ENCODE measurements around the gene GARIN5B. TPM values are rescaled to one million over a fixed set of nuclear protein-coding genes. Genes with fewer than 3 reads are reported as not detected.
A peak's percentile ranks its signal among the peaks of the same experiment; 100 is the strongest.

GARIN5B gene
- total RNA-seq, 1 experiment from 2014 or later, result not detected

DNA sequence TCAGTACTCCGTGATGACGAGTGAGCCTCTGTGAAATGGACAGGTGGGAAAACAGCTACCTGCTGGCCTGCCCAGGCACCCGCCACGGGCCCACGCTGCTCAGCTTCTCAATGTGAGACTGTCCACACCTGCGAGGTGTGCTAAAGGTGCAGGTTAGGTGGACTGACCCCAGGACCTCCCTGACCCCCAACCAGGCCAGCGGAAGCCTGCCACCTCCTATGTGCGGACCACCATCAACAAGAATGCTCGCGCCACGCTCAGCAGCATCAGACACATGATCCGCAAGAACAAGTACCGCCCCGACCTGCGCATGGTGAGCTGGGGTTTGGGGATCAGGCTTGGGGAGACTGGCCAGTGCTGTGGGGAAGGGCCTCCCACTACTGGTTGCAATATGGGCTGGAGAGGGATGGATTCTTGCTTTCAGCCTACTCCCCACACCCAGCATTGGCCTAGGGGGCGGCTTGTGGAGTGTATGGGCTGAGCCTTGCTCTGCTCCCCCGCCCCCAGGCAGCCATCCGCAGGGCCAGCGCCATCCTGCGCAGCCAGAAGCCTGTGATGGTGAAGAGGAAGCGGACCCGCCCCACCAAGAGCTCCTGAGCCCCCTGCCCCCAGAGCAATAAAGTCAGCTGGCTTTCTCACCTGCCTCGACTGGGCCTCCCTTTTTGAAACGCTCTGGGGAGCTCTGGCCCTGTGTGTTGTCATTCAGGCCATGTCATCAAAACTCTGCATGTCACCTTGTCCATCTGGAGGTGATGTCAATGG is 24.9 kb upstream of the GARIN5B start:
- H3K27me3 Mint-ChIP-seq (ENCODE audit: low read depth), result peaks cover 5% of the 10 kb centered on the region; the same call in 1 of the 2 replicates

DNA sequence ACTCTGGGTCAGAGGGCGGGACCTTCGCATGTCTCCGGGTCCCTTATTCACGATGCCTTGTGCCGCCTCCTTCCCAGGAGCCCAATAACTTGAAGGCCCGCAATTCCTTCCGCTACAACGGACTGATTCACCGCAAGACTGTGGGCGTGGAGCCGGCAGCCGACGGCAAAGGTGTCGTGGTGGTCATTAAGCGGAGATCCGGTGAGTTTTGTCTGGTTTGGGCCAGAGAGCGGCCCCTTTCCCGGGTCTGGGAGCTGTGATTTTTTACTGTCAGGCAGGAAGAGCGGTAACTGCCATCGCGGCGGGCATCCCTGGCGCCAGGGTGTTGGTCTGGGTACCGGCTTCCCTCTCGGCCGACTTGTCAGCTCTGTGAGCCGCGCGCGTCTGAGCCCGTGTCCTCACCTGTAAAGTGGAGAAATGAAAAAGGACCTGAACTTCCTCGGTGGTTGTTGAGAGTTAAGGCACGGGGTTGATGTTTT is 23.5 kb upstream of the GARIN5B start:
- DNase-seq (ENCODE audit: low spot score), result no peak
- Mint-ChIP-seq H3K27me3 (ENCODE audit: low read depth) (peaks cover 17% of the 10 kb centered on the region), H3K9me3 (no peaks in the 10 kb centered on the region), H3K27ac (peak overlapping the region; percentile 79), H3K36me3 (peaks cover 41% of the 10 kb centered on the region), H3K4me3 (peak overlapping the region; percentile 100), H3K4me1 (peaks cover 51% of the 10 kb centered on the region)
- ChIA-PET POLR2A (interaction anchor here (0.6 to 1.5 kb wide), 2 partner anchors 13 to 187 kb away, joined by 3 to 10 read pairs; no protein-coding TSS in a partner anchor), CTCF (no interaction called here)
- ATAC-seq, result no peak
- TF ChIP-seq TCF7 (CRISPR knock-in tag; IDR thresholded peaks at IDR 0.05; ENCODE audit: low read depth) (no peak), MYBL2 (CRISPR knock-in tag; IDR thresholded peaks at IDR 0.05) (no peak), OVOL2 (CRISPR knock-in tag; IDR thresholded peaks at IDR 0.05; ENCODE audit: borderline replicate concordance) (no peak), RORB (CRISPR knock-in tag; IDR thresholded peaks at IDR 0.05) (no peak), CREM (CRISPR knock-in tag; IDR thresholded peaks at IDR 0.05) (no peak)
- TF ChIP-seq, protein P1, sequence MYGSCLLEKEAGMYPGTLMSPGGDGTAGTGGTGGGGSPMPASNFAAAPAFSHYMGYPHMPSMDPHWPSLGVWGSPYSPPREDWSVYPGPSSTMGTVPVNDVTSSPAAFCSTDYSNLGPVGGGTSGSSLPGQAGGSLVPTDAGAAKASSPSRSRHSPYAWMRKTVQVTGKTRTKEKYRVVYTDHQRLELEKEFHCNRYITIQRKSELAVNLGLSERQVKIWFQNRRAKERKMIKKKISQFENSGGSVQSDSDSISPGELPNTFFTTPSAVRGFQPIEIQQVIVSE (CRISPR knock-in tag; IDR thresholded peaks at IDR 0.05; ENCODE audit: borderline replicate concordance), result no peak
- TF ChIP-seq, protein P2, sequence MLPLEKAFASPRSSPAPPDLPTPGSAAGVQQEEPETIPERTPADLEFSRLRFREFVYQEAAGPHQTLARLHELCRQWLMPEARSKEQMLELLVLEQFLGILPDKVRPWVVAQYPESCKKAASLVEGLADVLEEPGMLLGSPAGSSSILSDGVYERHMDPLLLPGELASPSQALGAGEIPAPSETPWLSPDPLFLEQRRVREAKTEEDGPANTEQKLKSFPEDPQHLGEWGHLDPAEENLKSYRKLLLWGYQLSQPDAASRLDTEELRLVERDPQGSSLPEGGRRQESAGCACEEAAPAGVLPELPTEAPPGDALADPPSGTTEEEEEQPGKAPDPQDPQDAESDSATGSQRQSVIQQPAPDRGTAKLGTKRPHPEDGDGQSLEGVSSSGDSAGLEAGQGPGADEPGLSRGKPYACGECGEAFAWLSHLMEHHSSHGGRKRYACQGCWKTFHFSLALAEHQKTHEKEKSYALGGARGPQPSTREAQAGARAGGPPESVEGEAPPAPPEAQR (CRISPR knock-in tag; IDR thresholded peaks at IDR 0.05), result no peak
- TF ChIP-seq, protein P3, sequence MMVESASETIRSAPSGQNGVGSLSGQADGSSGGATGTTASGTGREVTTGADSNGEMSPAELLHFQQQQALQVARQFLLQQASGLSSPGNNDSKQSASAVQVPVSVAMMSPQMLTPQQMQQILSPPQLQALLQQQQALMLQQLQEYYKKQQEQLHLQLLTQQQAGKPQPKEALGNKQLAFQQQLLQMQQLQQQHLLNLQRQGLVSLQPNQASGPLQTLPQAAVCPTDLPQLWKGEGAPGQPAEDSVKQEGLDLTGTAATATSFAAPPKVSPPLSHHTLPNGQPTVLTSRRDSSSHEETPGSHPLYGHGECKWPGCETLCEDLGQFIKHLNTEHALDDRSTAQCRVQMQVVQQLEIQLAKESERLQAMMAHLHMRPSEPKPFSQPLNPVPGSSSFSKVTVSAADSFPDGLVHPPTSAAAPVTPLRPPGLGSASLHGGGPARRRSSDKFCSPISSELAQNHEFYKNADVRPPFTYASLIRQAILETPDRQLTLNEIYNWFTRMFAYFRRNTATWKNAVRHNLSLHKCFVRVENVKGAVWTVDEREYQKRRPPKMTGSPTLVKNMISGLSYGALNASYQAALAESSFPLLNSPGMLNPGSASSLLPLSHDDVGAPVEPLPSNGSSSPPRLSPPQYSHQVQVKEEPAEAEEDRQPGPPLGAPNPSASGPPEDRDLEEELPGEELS (CRISPR knock-in tag; IDR thresholded peaks at IDR 0.05), result no peak
- TF ChIP-seq, protein P4, sequence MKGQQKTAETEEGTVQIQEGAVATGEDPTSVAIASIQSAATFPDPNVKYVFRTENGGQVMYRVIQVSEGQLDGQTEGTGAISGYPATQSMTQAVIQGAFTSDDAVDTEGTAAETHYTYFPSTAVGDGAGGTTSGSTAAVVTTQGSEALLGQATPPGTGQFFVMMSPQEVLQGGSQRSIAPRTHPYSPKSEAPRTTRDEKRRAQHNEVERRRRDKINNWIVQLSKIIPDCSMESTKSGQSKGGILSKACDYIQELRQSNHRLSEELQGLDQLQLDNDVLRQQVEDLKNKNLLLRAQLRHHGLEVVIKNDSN (CRISPR knock-in tag; IDR thresholded peaks at IDR 0.05), result no peak
- TF ChIP-seq, protein P5, sequence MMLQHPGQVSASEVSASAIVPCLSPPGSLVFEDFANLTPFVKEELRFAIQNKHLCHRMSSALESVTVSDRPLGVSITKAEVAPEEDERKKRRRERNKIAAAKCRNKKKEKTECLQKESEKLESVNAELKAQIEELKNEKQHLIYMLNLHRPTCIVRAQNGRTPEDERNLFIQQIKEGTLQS (CRISPR knock-in tag; conservative IDR thresholded peaks at IDR 0.05), result no peak
- TF ChIP-seq, protein P6, sequence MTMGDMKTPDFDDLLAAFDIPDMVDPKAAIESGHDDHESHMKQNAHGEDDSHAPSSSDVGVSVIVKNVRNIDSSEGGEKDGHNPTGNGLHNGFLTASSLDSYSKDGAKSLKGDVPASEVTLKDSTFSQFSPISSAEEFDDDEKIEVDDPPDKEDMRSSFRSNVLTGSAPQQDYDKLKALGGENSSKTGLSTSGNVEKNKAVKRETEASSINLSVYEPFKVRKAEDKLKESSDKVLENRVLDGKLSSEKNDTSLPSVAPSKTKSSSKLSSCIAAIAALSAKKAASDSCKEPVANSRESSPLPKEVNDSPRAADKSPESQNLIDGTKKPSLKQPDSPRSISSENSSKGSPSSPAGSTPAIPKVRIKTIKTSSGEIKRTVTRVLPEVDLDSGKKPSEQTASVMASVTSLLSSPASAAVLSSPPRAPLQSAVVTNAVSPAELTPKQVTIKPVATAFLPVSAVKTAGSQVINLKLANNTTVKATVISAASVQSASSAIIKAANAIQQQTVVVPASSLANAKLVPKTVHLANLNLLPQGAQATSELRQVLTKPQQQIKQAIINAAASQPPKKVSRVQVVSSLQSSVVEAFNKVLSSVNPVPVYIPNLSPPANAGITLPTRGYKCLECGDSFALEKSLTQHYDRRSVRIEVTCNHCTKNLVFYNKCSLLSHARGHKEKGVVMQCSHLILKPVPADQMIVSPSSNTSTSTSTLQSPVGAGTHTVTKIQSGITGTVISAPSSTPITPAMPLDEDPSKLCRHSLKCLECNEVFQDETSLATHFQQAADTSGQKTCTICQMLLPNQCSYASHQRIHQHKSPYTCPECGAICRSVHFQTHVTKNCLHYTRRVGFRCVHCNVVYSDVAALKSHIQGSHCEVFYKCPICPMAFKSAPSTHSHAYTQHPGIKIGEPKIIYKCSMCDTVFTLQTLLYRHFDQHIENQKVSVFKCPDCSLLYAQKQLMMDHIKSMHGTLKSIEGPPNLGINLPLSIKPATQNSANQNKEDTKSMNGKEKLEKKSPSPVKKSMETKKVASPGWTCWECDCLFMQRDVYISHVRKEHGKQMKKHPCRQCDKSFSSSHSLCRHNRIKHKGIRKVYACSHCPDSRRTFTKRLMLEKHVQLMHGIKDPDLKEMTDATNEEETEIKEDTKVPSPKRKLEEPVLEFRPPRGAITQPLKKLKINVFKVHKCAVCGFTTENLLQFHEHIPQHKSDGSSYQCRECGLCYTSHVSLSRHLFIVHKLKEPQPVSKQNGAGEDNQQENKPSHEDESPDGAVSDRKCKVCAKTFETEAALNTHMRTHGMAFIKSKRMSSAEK (CRISPR knock-in tag; IDR thresholded peaks at IDR 0.05; ENCODE audit: borderline replicate concordance), result no peak
- TF ChIP-seq, protein P7, sequence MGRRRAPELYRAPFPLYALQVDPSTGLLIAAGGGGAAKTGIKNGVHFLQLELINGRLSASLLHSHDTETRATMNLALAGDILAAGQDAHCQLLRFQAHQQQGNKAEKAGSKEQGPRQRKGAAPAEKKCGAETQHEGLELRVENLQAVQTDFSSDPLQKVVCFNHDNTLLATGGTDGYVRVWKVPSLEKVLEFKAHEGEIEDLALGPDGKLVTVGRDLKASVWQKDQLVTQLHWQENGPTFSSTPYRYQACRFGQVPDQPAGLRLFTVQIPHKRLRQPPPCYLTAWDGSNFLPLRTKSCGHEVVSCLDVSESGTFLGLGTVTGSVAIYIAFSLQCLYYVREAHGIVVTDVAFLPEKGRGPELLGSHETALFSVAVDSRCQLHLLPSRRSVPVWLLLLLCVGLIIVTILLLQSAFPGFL (CRISPR knock-in tag; IDR thresholded peaks at IDR 0.05; ENCODE audit: borderline replicate concordance), result no peak
- TF ChIP-seq, protein P8, sequence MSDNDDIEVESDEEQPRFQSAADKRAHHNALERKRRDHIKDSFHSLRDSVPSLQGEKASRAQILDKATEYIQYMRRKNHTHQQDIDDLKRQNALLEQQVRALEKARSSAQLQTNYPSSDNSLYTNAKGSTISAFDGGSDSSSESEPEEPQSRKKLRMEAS (CRISPR knock-in tag; IDR thresholded peaks at IDR 0.05), result no peak
- TF ChIP-seq, protein P9, sequence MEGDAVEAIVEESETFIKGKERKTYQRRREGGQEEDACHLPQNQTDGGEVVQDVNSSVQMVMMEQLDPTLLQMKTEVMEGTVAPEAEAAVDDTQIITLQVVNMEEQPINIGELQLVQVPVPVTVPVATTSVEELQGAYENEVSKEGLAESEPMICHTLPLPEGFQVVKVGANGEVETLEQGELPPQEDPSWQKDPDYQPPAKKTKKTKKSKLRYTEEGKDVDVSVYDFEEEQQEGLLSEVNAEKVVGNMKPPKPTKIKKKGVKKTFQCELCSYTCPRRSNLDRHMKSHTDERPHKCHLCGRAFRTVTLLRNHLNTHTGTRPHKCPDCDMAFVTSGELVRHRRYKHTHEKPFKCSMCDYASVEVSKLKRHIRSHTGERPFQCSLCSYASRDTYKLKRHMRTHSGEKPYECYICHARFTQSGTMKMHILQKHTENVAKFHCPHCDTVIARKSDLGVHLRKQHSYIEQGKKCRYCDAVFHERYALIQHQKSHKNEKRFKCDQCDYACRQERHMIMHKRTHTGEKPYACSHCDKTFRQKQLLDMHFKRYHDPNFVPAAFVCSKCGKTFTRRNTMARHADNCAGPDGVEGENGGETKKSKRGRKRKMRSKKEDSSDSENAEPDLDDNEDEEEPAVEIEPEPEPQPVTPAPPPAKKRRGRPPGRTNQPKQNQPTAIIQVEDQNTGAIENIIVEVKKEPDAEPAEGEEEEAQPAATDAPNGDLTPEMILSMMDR (IDR thresholded peaks at IDR 0.05), result no peak

More for the DNA sequence above, 24.9 kb upstream of the GARIN5B start:
- ATAC-seq (no peak), DNase-seq (ENCODE audit: low spot score) (no peak)
- no peak for TF ChIP-seq CREM (CRISPR knock-in tag; IDR thresholded peaks at IDR 0.05)
- TF ChIP-seq, protein P10, sequence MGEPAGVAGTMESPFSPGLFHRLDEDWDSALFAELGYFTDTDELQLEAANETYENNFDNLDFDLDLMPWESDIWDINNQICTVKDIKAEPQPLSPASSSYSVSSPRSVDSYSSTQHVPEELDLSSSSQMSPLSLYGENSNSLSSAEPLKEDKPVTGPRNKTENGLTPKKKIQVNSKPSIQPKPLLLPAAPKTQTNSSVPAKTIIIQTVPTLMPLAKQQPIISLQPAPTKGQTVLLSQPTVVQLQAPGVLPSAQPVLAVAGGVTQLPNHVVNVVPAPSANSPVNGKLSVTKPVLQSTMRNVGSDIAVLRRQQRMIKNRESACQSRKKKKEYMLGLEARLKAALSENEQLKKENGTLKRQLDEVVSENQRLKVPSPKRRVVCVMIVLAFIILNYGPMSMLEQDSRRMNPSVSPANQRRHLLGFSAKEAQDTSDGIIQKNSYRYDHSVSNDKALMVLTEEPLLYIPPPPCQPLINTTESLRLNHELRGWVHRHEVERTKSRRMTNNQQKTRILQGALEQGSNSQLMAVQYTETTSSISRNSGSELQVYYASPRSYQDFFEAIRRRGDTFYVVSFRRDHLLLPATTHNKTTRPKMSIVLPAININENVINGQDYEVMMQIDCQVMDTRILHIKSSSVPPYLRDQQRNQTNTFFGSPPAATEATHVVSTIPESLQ (CRISPR knock-in tag; IDR thresholded peaks at IDR 0.05), result peak; percentile 42; the same call in 1 of the 2 replicates
- Mint-ChIP-seq H3K27ac (no peak overlapping the region), H3K4me1 (peaks cover 64% of the 10 kb centered on the region), H3K36me3 (peaks cover 41% of the 10 kb centered on the region), H3K4me3 (peak overlapping the region; percentile 100), H3K9me3 (no peaks in the 10 kb centered on the region)
- CTCF ChIA-PET, result no interaction called here
- POLR2A ChIA-PET, result interaction anchor here (1.2 to 1.5 kb wide), 2 partner anchors 12 to 20 kb away, joined by 3 to 4 read pairs; partner anchors contain the start of gene UBE2S

All from WTC11 (cell line).